ENCODE data around the gene GDI1.

GRCh38 chrX:154419688-154420401, 17.1 kb upstream of the GDI1 start:
- TF ChIP-seq POLR2AphosphoS5 (IDR thresholded peaks at IDR 0.05; ENCODE audit: low read depth) (no peak), CTCF (conservative IDR thresholded peaks at IDR 0.05; ENCODE audit: low read depth in 2 of 2) (no peak), EZH2 (IDR thresholded peaks at IDR 0.05; ENCODE audit: low read depth, unreplicated experiment) (no peak)
